Urinary bladder (tissue), 3 donors: ENCODE measurements around the gene ARHGAP11B.
"Not testable (repeated sequence)": the region's sequence is repeated elsewhere in the genome, so short reads cannot be mapped to it uniquely, and the experiment has no call there.

Experiments
- DNase-seq: peaks from one replicate; pipeline ENCODE4 v3.0.0-alpha.2; 2015; ENCODE audit errors: extremely low spot score
- H3K27ac ChIP-seq: one replicate; pipeline ENCODE4 v1.5.1; 2013; ENCODE audit warnings: low read depth, mild to moderate bottlenecking, moderate library complexity
- H3K36me3 ChIP-seq: one replicate; pipeline ENCODE4 v1.6.1; 2013; ENCODE audit warnings: mild to moderate bottlenecking, moderate library complexity; ENCODE audit not compliant: insufficient read depth
- H3K4me1 ChIP-seq: one replicate; pipeline ENCODE4 v1.6.1; 2013; ENCODE audit warnings: mild to moderate bottlenecking, moderate library complexity; ENCODE audit not compliant: insufficient read depth
- H3K4me3 ChIP-seq: one replicate; pipeline ENCODE4 v1.5.1; 2013; ENCODE audit warnings: low read depth, low read length
- WGBS: extraction: QIAGEN DNeasy Blood & Tissue Kit; methylation state at CpG from one replicate; pipeline ENCODE4 v1.1.7; 2013; 5-methylcytosine and 5-hydroxymethylcytosine counted together
- donor health status: healthy with polysubstance abuse.
- donor health status: healthy.

Gene ARHGAP11B

DNA sequence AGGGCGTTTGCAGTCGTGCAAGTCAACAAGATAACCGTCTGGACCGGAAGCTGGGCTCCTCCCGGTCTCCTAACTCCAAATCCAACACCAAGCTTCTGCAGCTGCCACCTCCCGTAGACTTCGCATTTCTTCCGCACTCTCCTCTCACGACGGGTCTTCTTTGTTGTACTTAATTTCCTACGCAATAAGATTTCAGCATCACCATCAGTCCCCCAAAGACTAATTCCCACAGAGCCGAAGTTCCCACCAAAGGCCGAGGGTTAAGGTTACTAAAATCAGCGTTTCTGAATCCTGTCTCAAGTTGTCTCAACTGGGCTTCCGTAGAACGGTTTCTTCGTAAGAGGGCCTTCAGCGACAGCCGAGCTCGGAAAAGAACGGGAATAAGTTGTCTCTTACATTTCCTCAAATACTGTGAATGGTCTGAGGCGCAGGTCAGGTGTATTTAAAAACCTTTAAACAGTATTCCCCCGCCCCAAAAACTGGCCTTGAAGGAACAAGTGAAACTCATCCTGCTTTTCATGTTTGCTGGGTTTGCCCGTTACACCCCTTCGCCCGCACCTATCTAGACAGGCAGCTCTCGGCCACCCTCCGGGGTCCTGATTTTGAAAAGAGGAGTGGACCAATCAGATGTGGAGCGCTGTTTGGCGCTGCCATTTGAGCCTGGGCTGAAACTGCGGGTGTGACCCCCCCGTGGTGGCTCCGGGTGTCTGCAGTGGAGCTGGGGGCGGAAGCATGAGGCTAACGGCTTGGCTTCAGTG, at the start of gene ARHGAP11B:
Gene ARHGAP11B, plus strand, starts transcription at position 693 of the 758 bp plus-strand sequence.
- WGBS = under 1% methylated on average over 35 of the region's 35 CpGs
- not testable (repeated sequence) for H3K4me1 ChIP-seq, H3K27ac ChIP-seq, H3K36me3 ChIP-seq
- peak; percentile 100 for DNase-seq
- H3K4me3 ChIP-seq = peak within 1 kb of the TSS; percentile 42

DNA sequence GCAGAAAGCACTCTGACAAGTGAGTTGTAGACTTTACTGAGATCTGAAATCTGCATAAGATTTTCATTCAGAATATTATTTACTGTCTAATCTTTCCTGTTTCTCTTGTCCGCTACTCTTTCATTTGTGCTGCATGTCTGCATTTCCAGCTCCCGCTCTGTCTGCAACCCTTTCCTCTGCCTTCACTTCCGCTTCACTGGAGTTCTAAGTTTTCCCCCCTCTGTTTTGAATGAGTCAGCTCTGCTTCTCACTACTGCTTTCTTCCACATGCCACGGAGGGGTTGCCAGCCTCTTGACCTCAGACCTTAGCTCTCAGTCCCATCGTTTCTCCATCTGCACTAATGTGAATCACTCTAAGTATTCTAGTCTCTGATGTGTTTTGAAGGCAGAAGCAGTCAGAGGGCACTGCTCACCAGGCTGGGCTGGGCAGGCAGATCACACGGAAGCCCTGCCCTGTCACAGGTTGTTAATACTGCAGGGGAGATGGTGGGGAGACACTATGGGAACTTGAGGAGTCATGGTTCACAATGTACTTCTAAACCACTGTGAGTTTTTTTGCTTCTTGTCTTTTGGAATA, 46.4 kb upstream of the ARHGAP11B start:
- H3K27ac ChIP-seq, DNase-seq, H3K36me3 ChIP-seq, H3K4me3 ChIP-seq, H3K4me1 ChIP-seq: not testable (repeated sequence)
- no CpG with 5 or more reads among the region's 6 CpGs for WGBS

DNA sequence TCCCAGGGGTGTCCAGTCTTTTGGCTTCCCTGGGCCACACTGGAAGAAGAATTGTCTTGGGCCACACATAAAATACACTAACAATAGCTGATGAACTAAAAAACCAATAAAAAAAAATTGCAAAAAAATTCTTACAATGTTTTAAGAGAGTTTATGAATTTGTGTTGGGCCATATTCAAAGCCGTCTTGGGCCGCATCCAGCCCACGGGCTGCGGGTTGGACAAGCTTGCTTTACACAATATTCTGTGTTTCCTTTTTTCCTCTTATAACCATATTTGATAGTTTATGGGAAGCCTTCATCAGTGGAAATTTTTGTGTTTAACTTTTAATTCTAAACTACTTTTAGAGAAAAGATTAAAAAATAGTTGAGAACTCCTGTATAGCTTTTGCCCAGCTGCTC, 45.2 kb upstream of the ARHGAP11B start:
- not testable (repeated sequence) for H3K4me1 ChIP-seq, H3K36me3 ChIP-seq, DNase-seq, H3K4me3 ChIP-seq, H3K27ac ChIP-seq
- no CpG with 5 or more reads among the region's 4 CpGs for WGBS

GRCh38 chr15:30598953-30599352, 27.0 kb upstream of the ARHGAP11B start:
- not testable (repeated sequence) for H3K4me1 ChIP-seq, H3K27ac ChIP-seq, DNase-seq, H3K4me3 ChIP-seq, H3K36me3 ChIP-seq
- WGBS = 19% methylated on average over 2 of the region's 2 CpGs

DNA sequence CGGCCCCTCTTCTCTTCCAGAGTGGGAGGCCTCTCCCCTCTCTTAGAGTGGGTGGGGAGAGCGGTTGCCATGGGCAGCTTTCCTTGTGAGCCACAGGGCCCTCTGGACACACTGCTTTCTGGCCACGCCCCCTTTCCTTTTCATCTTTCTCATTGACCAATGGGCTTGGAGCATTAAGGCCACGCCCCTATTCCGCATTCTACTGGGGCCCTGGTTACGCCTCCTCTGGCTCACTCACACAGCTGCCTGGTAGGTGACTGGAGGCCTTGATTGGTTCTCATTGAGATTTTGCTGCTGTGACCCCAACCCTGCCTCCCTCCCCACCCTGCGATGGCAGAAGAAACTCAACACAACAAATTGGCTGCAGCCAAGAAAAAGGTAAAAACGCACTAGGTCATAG, 22.1 kb upstream of the ARHGAP11B start, which contains the start of gene GOLGA8H:
Gene GOLGA8H, plus strand, starts transcription at position 233 of the 400 bp plus-strand sequence. Its CDS starts 98 bp downstream, at position 331.
- not testable (repeated sequence) for H3K36me3 ChIP-seq, H3K4me3 ChIP-seq, DNase-seq, H3K4me1 ChIP-seq, H3K27ac ChIP-seq
- 85% methylated on average over 4 of the region's 8 CpGs for WGBS

- H3K36me3 ChIP-seq = not testable (repeated sequence)
- whole genome bisulfite sequencing = no CpG with 5 or more reads among the region's 6 CpGs
Measured at GRCh38 chr15:30612271-30612670, 13.7 kb upstream of the ARHGAP11B start.

DNA sequence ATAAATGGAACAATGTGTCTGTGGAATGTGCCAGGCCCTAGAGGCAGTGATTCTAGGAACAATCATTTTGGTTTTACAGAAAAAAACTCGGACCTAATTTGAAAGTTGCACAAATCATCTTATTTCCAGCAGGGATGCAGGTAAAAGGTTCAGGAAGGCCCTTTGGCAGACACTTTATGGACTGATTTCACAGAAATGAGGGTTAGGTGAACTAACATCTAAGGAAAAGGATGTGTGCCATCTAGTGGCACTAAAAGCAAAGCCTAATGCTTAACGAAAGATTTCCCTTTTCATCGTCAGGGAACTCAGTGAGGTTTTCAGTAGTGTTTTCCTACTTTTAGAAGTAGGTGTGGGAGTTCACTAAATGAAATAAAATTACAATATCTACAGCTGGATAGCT, 4.6 kb upstream of the ARHGAP11B start:
- not testable (repeated sequence) for DNase-seq, H3K27ac ChIP-seq, H3K36me3 ChIP-seq, H3K4me3 ChIP-seq, H3K4me1 ChIP-seq
- 0% methylated on average over 2 of the region's 3 CpGs for WGBS

More at GRCh38 chr15:30612271-30612670, 13.7 kb upstream of the ARHGAP11B start:
- DNase-seq, H3K4me1 ChIP-seq, H3K4me3 ChIP-seq, H3K27ac ChIP-seq: not testable (repeated sequence)

DNA sequence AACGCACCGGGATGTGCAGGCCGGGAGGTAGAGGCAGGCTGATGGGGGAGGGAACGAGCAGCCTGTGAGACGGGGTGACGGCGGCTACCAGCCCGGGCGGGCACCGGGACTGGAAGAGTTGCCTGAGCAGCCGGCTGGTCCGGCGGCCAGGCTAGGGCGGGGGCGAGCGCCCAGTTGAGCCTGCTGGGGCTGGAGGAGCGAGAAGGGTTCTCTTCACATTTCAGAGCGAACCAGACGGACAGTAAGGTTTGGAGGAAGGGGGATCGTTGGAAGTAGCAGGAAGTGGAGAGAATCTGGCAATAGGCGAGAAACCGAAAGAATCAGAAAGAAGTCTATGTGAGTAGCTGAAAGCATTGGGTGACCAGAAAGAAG, 252 bp downstream of the ARHGAP11B start:
- not testable (repeated sequence) for H3K36me3 ChIP-seq, DNase-seq, H3K27ac ChIP-seq, H3K4me1 ChIP-seq
- H3K4me3 ChIP-seq = peak overlapping the region; percentile 42
- WGBS = under 1% methylated on average over 12 of the region's 22 CpGs

DNA sequence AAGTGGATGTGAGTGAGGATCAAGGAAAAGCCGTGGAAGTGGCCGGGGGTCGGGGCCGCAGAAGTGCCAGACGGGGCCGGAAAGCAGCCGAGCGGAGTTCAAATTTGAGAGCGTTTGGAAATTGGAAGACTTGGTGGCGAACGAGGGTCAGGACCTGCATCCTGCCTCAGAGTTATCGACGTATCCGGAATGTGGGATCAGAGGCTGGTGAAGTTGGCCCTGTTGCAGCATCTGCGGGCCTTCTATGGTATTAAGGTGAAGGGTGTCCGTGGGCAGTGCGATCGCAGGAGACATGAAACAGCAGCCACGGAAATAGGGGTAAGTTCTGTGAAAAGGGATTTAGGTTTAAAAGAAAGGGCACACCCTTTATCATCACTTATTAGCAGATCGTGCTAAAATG, 704 bp downstream of the ARHGAP11B start:
- H3K4me1 ChIP-seq, DNase-seq, H3K27ac ChIP-seq, H3K36me3 ChIP-seq, H3K4me3 ChIP-seq: not testable (repeated sequence)
- under 1% methylated on average over 14 of the region's 20 CpGs for WGBS

DNA sequence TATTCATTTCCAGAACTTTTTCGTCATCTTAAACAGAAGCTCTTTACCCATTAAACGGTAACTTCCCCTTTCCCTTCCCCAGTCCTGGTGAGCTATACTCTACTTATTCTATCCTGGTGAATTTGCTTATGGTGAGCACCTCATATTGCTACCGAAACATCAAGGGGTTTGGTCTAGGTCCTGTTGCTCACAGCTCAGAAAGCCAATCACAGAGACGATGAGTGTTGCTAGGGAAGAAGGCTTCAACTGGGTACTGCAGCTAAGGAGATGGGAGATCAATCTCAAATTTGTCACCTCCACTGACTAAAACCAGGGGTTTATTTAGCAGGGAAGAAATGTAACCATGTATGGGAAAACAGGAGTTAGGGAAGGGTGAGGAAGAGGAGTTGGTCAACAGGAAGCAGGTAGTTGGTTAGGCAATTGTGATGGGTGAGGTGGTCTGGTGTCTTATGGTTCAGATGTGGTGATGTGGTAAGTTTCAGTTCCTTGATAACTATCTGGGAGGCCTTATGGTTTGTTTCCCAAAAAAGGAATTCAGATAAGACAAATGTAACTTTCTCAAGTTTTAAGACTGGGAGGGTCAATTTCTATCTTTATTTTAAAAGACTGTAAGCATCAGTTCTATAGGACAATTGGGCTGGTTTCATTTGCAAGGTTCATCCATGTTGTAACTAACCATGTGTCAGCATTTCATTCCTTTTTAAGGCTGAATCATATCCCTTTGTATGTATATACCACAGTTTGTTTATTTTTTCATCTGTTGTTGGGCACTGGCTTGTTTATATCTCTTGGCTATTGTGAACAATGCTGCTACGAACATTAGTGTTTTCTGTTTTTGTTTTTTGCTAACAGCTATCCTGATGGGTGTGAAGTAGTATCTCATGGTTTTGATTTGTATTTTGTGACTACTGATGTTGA, 24.3 kb downstream of the ARHGAP11B start:
- Histone ChIP-seq H3K4me1 (no peaks in the 10 kb centered on the region), H3K27ac (no peak overlapping the region), H3K36me3 (no peaks in the 10 kb centered on the region), H3K4me3 (no peak overlapping the region)
- DNase-seq = no peak
- 92% methylated on average over 5 of the region's 5 CpGs for WGBS

GRCh38 chr15:30661154-30661553, 35.2 kb downstream of the ARHGAP11B start:
- not testable (repeated sequence) for DNase-seq, H3K36me3 ChIP-seq, H3K4me3 ChIP-seq, H3K27ac ChIP-seq, H3K4me1 ChIP-seq
- WGBS = 86% methylated on average over 1 of the region's 1 CpG

GRCh38 chr15:30669621-30670020, 43.7 kb downstream of the ARHGAP11B start:
- not testable (repeated sequence) for H3K27ac ChIP-seq, H3K4me1 ChIP-seq, H3K36me3 ChIP-seq, DNase-seq, H3K4me3 ChIP-seq
- 72% methylated on average over 4 of the region's 4 CpGs for WGBS

DNA sequence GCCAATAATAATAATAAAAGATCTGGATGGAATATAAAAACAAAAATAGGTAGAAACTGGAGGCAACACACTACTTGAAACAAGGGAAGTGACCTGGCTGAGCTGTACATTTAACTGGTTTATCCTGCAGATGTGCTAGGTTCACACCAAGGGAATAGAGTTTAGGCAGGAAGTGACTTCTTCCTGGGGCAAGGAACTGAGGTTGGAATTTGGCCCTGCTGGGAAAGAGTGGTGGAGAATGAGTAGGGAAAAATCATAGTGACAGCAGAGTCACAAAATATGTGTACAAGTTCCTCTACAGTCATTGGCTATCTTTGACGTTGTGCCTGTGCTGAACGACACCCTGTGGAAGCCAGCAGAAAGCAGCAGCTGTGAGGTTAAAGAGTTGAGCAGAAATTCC, 44.1 kb downstream of the ARHGAP11B start:
- no peaks in the 10 kb centered on the region for H3K36me3 ChIP-seq
- 61% methylated on average over 2 of the region's 2 CpGs for WGBS
- H3K27ac ChIP-seq = no peak overlapping the region

More for the DNA sequence above, 44.1 kb downstream of the ARHGAP11B start:
- DNase-seq = no peak
- H3K4me1 ChIP-seq = no peaks in the 10 kb centered on the region
- H3K4me3 ChIP-seq = no peak overlapping the region
